Panc1 (cell line): ENCODE results near the gene ST3GAL5. TPM values are rescaled to one million over a fixed set of nuclear protein-coding genes. Genes with fewer than 3 reads are reported as not detected.

Source experiments
- ATAC-seq: fragments of 200-7000 bp; cut with Tn5 transposase; 2 replicates; pipeline ENCODE4 v1.9.1; 2020; ENCODE audit warnings: mild to moderate bottlenecking, moderate library complexity
- BruUV-seq: library from RNA; stranded (reverse); fragments of 400-500 nt; replicated peaks from 2 replicates; lab custom pipeline; 2021; lab: Mats Ljungman, UMichigan
- CTCF ChIA-PET: fragments of 300-600 bp; sonication (Branson Sonifier 250); formaldehyde crosslinking; loops from one replicate; lab custom pipeline; 2022; ENCODE audit warnings: antibody characterized with exemption; lab: Charles Lee
- POLR2A ChIA-PET: fragments of 300-600 bp; sonication (Branson Sonifier 250); formaldehyde crosslinking; loops from one replicate; lab custom pipeline; 2022; ENCODE audit warnings: antibody characterized with exemption; lab: Charles Lee
- DNase-seq: peaks from one replicate; pipeline ENCODE4 v3.0.0-alpha.2; 2010; ENCODE audit warnings: low read depth, low spot score
- H3K27ac ChIP-seq: 2 replicates; pipeline ENCODE4 v1.5.1; 2011; ENCODE audit warnings: mild to moderate bottlenecking, low read length, inconsistent platforms
- H3K27me3 ChIP-seq: fragments of 200-500 bp; sonication (Bioruptor generic); 2 replicates; pipeline ENCODE4 v1.6.0; 2014; ENCODE audit warnings: low read length, inconsistent platforms; ENCODE audit not compliant: control insufficient read depth, insufficient read depth
- H3K36me3 ChIP-seq: fragments of 200-500 bp; sonication (Bioruptor generic); 2 replicates; pipeline ENCODE4 v1.5.1; 2014; ENCODE audit warnings: inconsistent platforms, mild to moderate bottlenecking, low read length, moderate library complexity; ENCODE audit not compliant: control insufficient read depth, insufficient read depth
- H3K4me1 ChIP-seq: 2 replicates; pipeline ENCODE4 v1.5.1; 2011; ENCODE audit warnings: inconsistent platforms, mild to moderate bottlenecking, low read length, moderate library complexity; ENCODE audit not compliant: control insufficient read depth, insufficient read depth
- H3K4me3 ChIP-seq, 2 experiments: 2 replicates each; pipeline ENCODE4 v1.5.1; 2011 to 2012; ENCODE audit warnings: low read depth in 2 of 2, low read length in 2 of 2, mild to moderate bottlenecking in 2 of 2, inconsistent platforms in 1 of 2, moderate library complexity in 1 of 2
- H3K9me3 ChIP-seq: fragments of 200-500 bp; sonication (Bioruptor generic); 2 replicates; pipeline ENCODE4 v1.5.1; 2014; ENCODE audit warnings: low read depth, mild to moderate bottlenecking, inconsistent platforms, low read length, moderate library complexity; ENCODE audit not compliant: control insufficient read depth, insufficient read depth
- CTCF ChIP-seq: fragments of 450-650 bp; IDR thresholded peaks from 2 replicates; pipeline ENCODE4 v1.5.1; 2017; ENCODE audit warnings: mild to moderate bottlenecking
- POLR2AphosphoS5 ChIP-seq: IDR thresholded peaks from 2 replicates; pipeline ENCODE4 v1.6.1; 2012; ENCODE audit warnings: mild to moderate bottlenecking, low read depth, low read length, moderate library complexity
- REST ChIP-seq, 2 experiments: IDR thresholded peaks; 2 replicates each; pipeline ENCODE4 v1.6.1; 2011 to 2012; ENCODE audit warnings: low read depth in 2 of 2, control low read depth in 1 of 2, low read length in 1 of 2, mild to moderate bottlenecking in 1 of 2, moderate library complexity in 1 of 2; ENCODE audit not compliant: insufficient read depth in 1 of 2
- SIN3A ChIP-seq: IDR thresholded peaks from 2 replicates; pipeline ENCODE4 v1.6.1; 2012; ENCODE audit warnings: low read depth, mild to moderate bottlenecking, low read length, moderate library complexity, borderline replicate concordance; ENCODE audit not compliant: insufficient read depth
- TCF7L2 ChIP-seq: IDR thresholded peaks from 2 replicates; pipeline ENCODE4 v1.6.1; 2011; ENCODE audit warnings: mild to moderate bottlenecking, low read depth, low read length, inconsistent platforms
- in situ Hi-C: cut with HindIII; loops from 2 replicates; pipeline ENCODE4 v1.10.0; 2016; ENCODE audit warnings: low sequenced_read_pairs, low pct_unique_long_range_greater_than_20kb
- intact Hi-C: fragments of 100-400 bp; cut with micrococcal nuclease; formaldehyde crosslinking; loops from one replicate; pipeline ENCODE4 v1.10.0; 2022; ENCODE audit not compliant: unreplicated experiment
- total RNA-seq: library from RNA; stranded (reverse); gene quantifications from one replicate; pipeline ENCODE4 v1.2.1, GENCODE V29; 2021; ENCODE audit not compliant: unreplicated experiment

The ST3GAL5 gene
- total RNA-seq, 1 experiment from 2014 or later, result 5.0 TPM

GRCh38 chr2:85913884-85914881 is 25.4 kb upstream of the ST3GAL5 start:
- DNase-seq (no peak), ATAC-seq (no peak)
- in situ Hi-C loops, result no loop called here
- Histone ChIP-seq H3K4me3 (no peak overlapping the region), H3K27me3 (no peaks in the 10 kb centered on the region), H3K4me1 (no peaks in the 10 kb centered on the region), H3K9me3 (no peaks in the 10 kb centered on the region), H3K27ac (no peak overlapping the region), H3K36me3 (no peaks in the 10 kb centered on the region)
- no peak for TF ChIP-seq POLR2AphosphoS5
- no peak for TF ChIP-seq SIN3A
- no peak for TF ChIP-seq TCF7L2
- no peak for TF ChIP-seq REST (IDR thresholded peaks at IDR 0.05; ENCODE audit: insufficient read depth in 1 of 2, low read depth in 2 of 2, low read length in 1 of 2)
- no peak for TF ChIP-seq CTCF
- no TSS peak for BruUV-seq
- ChIA-PET CTCF (no interaction called here), POLR2A (no interaction called here)
- intact Hi-C loops, result no loop called here

GRCh38 chr2:85911814-85912692 is 23.3 kb upstream of the ST3GAL5 start:
- no TSS peak for BruUV-seq
- in situ Hi-C loops, result no loop called here
- no peaks in the 10 kb centered on the region for H3K27me3 ChIP-seq
- intact Hi-C loops, result no loop called here
- no peak overlapping the region for H3K4me3 ChIP-seq
- POLR2A ChIA-PET, result no interaction called here
- no peak for ATAC-seq
- no peaks in the 10 kb centered on the region for H3K4me1 ChIP-seq
- TF ChIP-seq CTCF (no peak), TCF7L2 (no peak), POLR2AphosphoS5 (no peak), SIN3A (no peak), REST (IDR thresholded peaks at IDR 0.05; ENCODE audit: insufficient read depth in 1 of 2, low read depth in 2 of 2, low read length in 1 of 2) (no peak)
- DNase-seq, result no peak
- no peak overlapping the region for H3K27ac ChIP-seq
- no peaks in the 10 kb centered on the region for H3K36me3 ChIP-seq
- H3K9me3 ChIP-seq, result no peaks in the 10 kb centered on the region
- CTCF ChIA-PET, result no interaction called here
